KBM-7 (cell line): ENCODE measurements around the gene MLF2.

Source experiments
- DNase-seq: peaks from one replicate; pipeline ENCODE4 v3.0.0-alpha.2; 2015
- in situ Hi-C: fragments of 300-500 bp; cut with MboI; formaldehyde crosslinking; loops from 2 replicates; pipeline ENCODE4 v1.14.3; 2020; ENCODE audit warnings: low sequenced_read_pairs, low pct_unique_long_range_greater_than_20kb, mixed read lengths

MLF2 gene

GRCh38 chr12:6752921-6753771, at the start of gene MLF2:
MLF2 (minus strand) TSS chr12:6753141; CDS start chr12:6752334, 807 bp downstream.
- in situ Hi-C loops = no loop called here

GRCh38 chr12:6799147-6799546, 46.2 kb upstream of the MLF2 start:
- DNase-seq = no peak
- in situ Hi-C loops = no loop called here

More at GRCh38 chr12:6752921-6753771, at the start of gene MLF2:
- peak; percentile 99 for DNase-seq

GRCh38 chr12:6796576-6796975, 43.6 kb upstream of the MLF2 start:
- in situ Hi-C loops = no loop called here
- DNase-seq = no peak

- in situ Hi-C loops = no loop called here
- no peak for DNase-seq
Measured at GRCh38 chr12:6795088-6795487, 42.1 kb upstream of the MLF2 start.

- in situ Hi-C loops = no loop called here
- DNase-seq = peak; percentile 94
Measured at GRCh38 chr12:6792522-6793201, 39.7 kb upstream of the MLF2 start.

- peak; percentile 43 for DNase-seq
Measured at GRCh38 chr12:6791931-6792520, 39.1 kb upstream of the MLF2 start.

GRCh38 chr12:6790496-6791150, 37.7 kb upstream of the MLF2 start:
- peak; percentile 56 for DNase-seq
- in situ Hi-C loops = no loop called here

More at GRCh38 chr12:6791931-6792520, 39.1 kb upstream of the MLF2 start:
- in situ Hi-C loops = no loop called here

- peak; percentile 88 for DNase-seq
- in situ Hi-C loops = no loop called here
Measured at GRCh38 chr12:6788972-6789924, 36.3 kb upstream of the MLF2 start, which contains the start of gene CD4. CD4 (plus strand) TSS chr12:6789528; CDS start chr12:6800139, 10,611 bp downstream.

GRCh38 chr12:6787309-6787708, 34.4 kb upstream of the MLF2 start:
- in situ Hi-C loops = no loop called here

GRCh38 chr12:6786416-6787094, 33.6 kb upstream of the MLF2 start:
- in situ Hi-C loops = no loop called here

More at GRCh38 chr12:6787309-6787708, 34.4 kb upstream of the MLF2 start:
- no peak for DNase-seq

GRCh38 chr12:6784761-6785160, 31.8 kb upstream of the MLF2 start:
- no peak for DNase-seq
- in situ Hi-C loops = no loop called here

More at GRCh38 chr12:6786416-6787094, 33.6 kb upstream of the MLF2 start:
- DNase-seq = peak; percentile 37

GRCh38 chr12:6784296-6784695, 31.4 kb upstream of the MLF2 start:
- in situ Hi-C loops = no loop called here
- DNase-seq = no peak

GRCh38 chr12:6783828-6784227, 30.9 kb upstream of the MLF2 start:
- DNase-seq = no peak
- in situ Hi-C loops = no loop called here

GRCh38 chr12:6782850-6783566, 30.1 kb upstream of the MLF2 start:
- in situ Hi-C loops = no loop called here
- no peak for DNase-seq

- in situ Hi-C loops = no loop called here
- DNase-seq = no peak
Measured at GRCh38 chr12:6782119-6782518, 29.2 kb upstream of the MLF2 start.

- DNase-seq = no peak
Measured at GRCh38 chr12:6780573-6780972, 27.6 kb upstream of the MLF2 start.

More at GRCh38 chr12:6780573-6780972, 27.6 kb upstream of the MLF2 start:
- in situ Hi-C loops = no loop called here
